ENCODE measurements around the gene FAM117B. TPM values are rescaled to one million over a fixed set of nuclear protein-coding genes. Genes with fewer than 3 reads are reported as not detected.
A peak's percentile ranks its signal among the peaks of the same experiment; 100 is the strongest.

FAM117B gene
- total RNA-seq, 4 donors from 2014 or later, result 3.6 to 9.7 (median 4.6) TPM

GRCh38 chr2:202609381-202610145 lies 25.2 kb upstream of the FAM117B start:
- H3K4me1 ChIP-seq, result no peaks in the 10 kb centered on the region
- no peak overlapping the region for H3K4me3 ChIP-seq
- no peaks in the 10 kb centered on the region for H3K9me3 ChIP-seq
- no peaks in the 10 kb centered on the region for H3K27me3 ChIP-seq
- H3K36me3 ChIP-seq, result no peaks in the 10 kb centered on the region
- peak overlapping the region in 1 of 4 donors; percentile 8 for H3K27ac ChIP-seq
- WGBS, 2 donors (ENCODE audit: low coverage in 1 of 2), result 73 to 85% methylated on average over 2 to 3 of the region's 3 CpGs
- TF ChIP-seq EP300 (IDR thresholded peaks at IDR 0.05) (no peak), POLR2A (IDR thresholded peaks at IDR 0.05) (no peak), POLR2AphosphoS5 (IDR thresholded peaks at IDR 0.05) (no peak), CTCF (IDR thresholded peaks at IDR 0.05) (no peak)
- peak; percentile 28 for ATAC-seq

- WGBS, 2 donors (ENCODE audit: low coverage in 1 of 2), result 69 to 71% methylated on average over 5 of the region's 5 CpGs
- Histone ChIP-seq H3K4me1 (no peaks in the 10 kb centered on the region), H3K27ac (peak overlapping the region in 1 of 4 donors; percentile 8), H3K9me3 (no peaks in the 10 kb centered on the region), H3K27me3 (no peaks in the 10 kb centered on the region), H3K4me3 (no peak overlapping the region), H3K36me3 (no peaks in the 10 kb centered on the region)
- no peak for ATAC-seq
- no peak for TF ChIP-seq POLR2A (IDR thresholded peaks at IDR 0.05)
- TF ChIP-seq EP300 (IDR thresholded peaks at IDR 0.05), result no peak
- no peak for TF ChIP-seq POLR2AphosphoS5 (IDR thresholded peaks at IDR 0.05)
- no peak for TF ChIP-seq CTCF (IDR thresholded peaks at IDR 0.05)
Measured at GRCh38 chr2:202610380-202610779, 24.4 kb upstream of the FAM117B start.

- H3K36me3 ChIP-seq, result no peaks in the 10 kb centered on the region
- no peak for ATAC-seq
- H3K4me3 ChIP-seq, result no peak overlapping the region
- TF ChIP-seq EP300 (IDR thresholded peaks at IDR 0.05) (no peak), POLR2AphosphoS5 (IDR thresholded peaks at IDR 0.05) (no peak), CTCF (IDR thresholded peaks at IDR 0.05) (no peak), POLR2A (IDR thresholded peaks at IDR 0.05) (no peak)
- H3K27ac ChIP-seq, result no peak overlapping the region
- no peaks in the 10 kb centered on the region for H3K27me3 ChIP-seq
- H3K9me3 ChIP-seq, result no peaks in the 10 kb centered on the region
- 92 to 100% methylated on average over 1 of the region's 1 CpG for WGBS, 2 donors (ENCODE audit: low coverage in 1 of 2)
- no peaks in the 10 kb centered on the region for H3K4me1 ChIP-seq
Measured at GRCh38 chr2:202612145-202612544, 22.6 kb upstream of the FAM117B start.

- no peak for TF ChIP-seq POLR2A (IDR thresholded peaks at IDR 0.05)
- no peak for TF ChIP-seq EP300 (IDR thresholded peaks at IDR 0.05)
- no peak for TF ChIP-seq POLR2AphosphoS5 (IDR thresholded peaks at IDR 0.05)
- TF ChIP-seq CTCF (IDR thresholded peaks at IDR 0.05), result no peak
- 29 to 63% methylated on average over 2 of the region's 4 CpGs for WGBS, 2 donors (ENCODE audit: low coverage in 1 of 2)
- Histone ChIP-seq H3K4me1 (no peaks in the 10 kb centered on the region), H3K4me3 (no peak overlapping the region), H3K27me3 (no peaks in the 10 kb centered on the region), H3K27ac (no peak overlapping the region), H3K36me3 (no peaks in the 10 kb centered on the region), H3K9me3 (no peaks in the 10 kb centered on the region)
- ATAC-seq, result no peak
Measured at GRCh38 chr2:202613479-202613878, 21.3 kb upstream of the FAM117B start.

GRCh38 chr2:202624133-202624532 lies 10.6 kb upstream of the FAM117B start:
- ATAC-seq, result no peak
- TF ChIP-seq CTCF (IDR thresholded peaks at IDR 0.05), result no peak
- no peak for TF ChIP-seq EP300 (IDR thresholded peaks at IDR 0.05)
- TF ChIP-seq POLR2AphosphoS5 (IDR thresholded peaks at IDR 0.05), result no peak
- no peak for TF ChIP-seq POLR2A (IDR thresholded peaks at IDR 0.05)
- Histone ChIP-seq H3K4me3 (no peak overlapping the region), H3K27me3 (no peaks in the 10 kb centered on the region), H3K27ac (no peak overlapping the region), H3K36me3 (no peaks in the 10 kb centered on the region), H3K4me1 (no peaks in the 10 kb centered on the region), H3K9me3 (no peaks in the 10 kb centered on the region)
- WGBS, 2 donors (ENCODE audit: low coverage in 1 of 2), result 59 to 93% methylated on average over 3 to 4 of the region's 5 CpGs
